Fibroblast of the conjunctiva (primary cell): Measurements from ENCODE around the gene TENT5C.
"Not testable (repeated sequence)": the region's sequence is repeated elsewhere in the genome, so short reads cannot be mapped to it uniquely, and the experiment has no call there.

ENCODE experiments used
- DNase-seq: peaks from one replicate; pipeline ENCODE4 v3.0.0-alpha.2; 2010; ENCODE audit warnings: low read depth

The TENT5C gene

DNA sequence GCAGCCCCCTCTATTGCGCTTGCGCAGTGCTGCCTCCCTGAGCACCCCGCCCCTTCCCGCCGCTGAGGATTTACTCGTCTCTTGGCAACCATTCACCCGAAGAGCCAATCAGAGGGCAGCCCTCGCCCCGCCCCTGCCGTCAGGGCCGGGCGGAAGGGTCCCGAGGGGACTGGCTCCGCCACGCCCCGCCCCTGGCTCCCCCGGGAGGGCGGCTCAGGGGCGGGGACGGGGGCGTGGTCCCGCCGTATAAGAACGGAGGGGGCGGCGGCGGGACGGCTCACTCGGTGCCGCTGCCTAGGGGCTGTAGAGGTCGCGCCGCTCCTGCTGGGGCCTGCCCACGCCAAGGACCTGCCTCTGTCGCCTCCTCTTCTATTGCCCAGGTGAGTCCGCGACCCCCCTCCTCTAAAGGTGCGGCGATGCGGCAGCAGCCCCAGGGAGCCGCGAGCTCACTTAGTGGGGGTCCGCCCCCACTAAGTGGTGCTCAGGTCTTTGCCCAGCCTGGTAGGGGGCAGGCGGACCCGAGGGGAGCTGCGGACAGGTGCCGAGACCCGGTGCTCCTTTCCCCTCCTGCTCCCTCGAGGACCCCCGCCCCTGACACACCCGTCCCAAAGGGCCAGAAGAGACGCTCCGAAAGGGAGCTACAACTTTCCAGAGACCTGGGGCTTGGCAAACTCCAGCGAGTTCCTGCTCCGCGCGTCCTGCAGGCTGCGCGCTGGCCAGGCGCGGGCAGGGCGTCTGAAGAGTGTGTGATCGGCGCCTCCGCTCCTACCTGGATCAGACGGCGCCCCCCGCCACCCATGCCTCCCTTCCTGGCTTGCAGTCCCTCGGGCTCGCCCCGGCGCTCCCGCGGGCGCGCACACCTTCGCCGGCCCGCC lies at the start of gene TENT5C:
TSS of gene TENT5C (plus strand) at position 275 of the 875 bp plus-strand sequence. CDS start 16,821 bp downstream, outside the sequence.
- peak; percentile 91 for DNase-seq

DNA sequence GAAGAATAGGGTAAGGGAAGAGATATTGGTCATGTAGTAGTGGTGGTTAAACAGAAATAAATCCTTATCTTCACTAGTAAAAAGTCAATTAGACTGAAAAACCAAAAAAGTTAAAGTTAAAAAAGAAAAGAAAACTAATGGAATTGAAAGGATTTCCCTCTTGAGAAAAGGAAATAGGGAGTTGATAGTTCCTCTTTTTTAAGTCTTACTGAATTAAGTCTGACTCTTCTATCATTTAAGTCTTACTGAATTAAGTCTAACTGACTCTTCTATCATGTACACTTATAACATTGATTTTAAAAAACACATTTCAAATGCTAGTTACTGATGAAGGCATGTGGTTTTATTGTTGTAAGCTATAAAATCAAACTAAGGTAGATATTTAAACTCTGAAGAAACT lies 49.5 kb upstream of the TENT5C start:
- no peak for DNase-seq

DNA sequence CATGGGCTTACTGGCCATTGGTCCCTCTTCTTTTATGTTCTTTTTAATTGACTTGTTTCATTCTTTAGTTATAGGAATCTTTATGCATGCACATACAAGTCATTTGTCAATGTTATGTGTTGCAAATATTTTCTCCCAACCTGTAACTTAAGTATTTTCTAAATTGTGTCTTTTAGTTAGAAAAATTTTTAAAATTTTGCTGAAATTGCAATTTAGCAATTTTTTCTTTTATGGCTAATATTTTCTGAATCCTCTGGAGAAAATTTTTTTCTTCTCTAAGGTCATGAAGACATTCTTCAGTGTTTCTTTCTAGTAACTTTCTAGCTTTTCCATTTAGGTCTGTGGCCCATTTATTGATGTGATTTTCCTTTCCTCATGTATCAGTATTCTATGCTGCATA lies 48.9 kb upstream of the TENT5C start:
- DNase-seq: no peak

DNA sequence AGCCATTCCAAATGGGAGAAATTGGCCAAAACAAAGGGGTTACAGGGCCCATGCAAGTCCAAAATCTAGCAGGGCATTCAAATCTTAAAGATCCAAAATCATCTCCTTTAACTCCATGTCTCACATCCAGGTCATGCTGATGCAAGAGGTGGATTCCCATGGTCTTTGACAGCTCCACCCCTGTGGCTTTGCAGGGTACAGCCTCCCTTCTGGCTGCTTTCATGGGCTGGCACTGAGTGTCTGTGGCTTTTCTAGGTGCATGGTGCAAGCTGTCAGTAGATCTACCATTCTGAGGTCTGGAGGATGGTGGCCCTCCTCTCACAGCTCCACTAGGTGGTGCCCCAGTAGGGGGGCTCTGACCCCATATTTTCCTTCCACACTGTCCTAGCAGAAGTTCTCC lies 47.4 kb upstream of the TENT5C start:
- not testable (repeated sequence) for DNase-seq

DNA sequence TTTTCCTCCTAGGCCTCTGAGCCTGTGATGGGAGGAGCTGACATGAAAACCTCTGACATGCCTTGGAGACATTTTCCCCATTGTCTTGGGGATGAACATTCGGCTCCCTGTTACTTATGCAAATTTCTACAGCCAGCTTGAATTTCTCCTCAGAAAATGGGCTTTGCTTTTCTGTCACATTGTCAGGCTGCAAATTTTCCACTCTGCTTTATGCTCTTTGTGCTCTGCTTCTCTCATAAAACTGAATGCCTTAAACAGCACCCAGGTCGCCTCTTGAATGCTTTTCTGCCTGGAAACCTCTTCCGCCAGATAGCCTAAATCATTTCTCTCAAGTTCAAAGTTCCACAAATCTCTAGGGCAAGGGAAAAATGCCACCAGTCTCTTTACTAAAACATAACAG lies 46.7 kb upstream of the TENT5C start:
- DNase-seq: no peak

DNA sequence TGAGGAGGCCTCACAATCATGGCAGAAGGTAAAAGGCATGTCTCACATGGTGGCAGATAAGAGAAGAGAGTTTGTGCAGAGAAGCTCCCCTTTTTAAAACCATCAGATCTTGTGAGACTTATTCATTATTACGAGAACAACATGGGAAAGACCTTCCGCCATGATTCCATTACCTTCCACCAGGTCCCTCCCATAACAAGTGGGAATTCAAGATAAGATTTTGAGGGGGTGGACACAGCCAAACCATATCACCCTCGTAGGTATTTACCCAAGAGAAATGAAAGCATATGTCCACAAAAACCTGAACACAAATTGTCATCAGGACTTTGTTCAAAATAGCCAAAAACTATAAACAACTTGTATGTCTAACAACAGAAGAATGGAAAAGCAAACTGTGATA lies 45.9 kb upstream of the TENT5C start:
- DNase-seq: no peak

DNA sequence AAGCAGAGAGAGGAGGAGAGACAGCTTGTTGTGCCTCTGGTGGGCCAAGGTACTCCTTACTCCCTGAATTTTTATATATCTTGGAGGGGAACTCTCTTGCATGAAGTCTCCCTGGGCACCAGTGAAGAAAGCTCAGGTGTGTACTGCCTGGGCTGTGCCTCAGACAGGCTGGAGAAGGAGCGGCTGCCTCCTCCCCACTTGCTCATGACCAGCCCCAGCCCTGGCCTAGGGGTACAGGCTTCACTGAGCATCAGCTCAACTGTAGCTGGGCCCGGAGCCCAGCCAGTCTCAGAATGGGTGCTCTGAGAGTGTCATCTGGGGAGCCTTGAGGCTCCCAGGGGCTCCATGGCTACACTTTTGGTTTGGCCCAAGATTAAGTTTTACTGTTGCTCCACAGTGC lies 44.8 kb upstream of the TENT5C start:
- no peak for DNase-seq

DNA sequence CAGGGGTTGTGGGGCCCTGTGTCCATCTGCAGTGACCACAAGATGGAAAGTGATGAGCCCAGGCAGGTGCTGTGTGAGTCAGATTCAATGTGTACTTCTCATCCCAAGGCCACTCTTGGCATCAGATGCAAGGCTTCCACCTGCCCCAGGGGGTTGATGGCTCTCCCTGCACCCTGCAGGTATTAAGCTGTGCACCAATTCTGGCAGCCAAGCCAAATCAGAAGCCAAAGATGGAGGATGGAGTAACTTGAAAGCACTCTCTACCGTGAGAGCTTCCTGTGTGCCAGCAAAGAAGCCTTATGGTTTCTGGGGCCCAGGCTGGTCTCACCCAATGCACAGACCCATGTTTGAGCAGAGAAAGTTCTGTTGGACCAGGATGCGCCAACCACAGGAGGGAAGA lies 44.3 kb upstream of the TENT5C start:
- no peak for DNase-seq

DNA sequence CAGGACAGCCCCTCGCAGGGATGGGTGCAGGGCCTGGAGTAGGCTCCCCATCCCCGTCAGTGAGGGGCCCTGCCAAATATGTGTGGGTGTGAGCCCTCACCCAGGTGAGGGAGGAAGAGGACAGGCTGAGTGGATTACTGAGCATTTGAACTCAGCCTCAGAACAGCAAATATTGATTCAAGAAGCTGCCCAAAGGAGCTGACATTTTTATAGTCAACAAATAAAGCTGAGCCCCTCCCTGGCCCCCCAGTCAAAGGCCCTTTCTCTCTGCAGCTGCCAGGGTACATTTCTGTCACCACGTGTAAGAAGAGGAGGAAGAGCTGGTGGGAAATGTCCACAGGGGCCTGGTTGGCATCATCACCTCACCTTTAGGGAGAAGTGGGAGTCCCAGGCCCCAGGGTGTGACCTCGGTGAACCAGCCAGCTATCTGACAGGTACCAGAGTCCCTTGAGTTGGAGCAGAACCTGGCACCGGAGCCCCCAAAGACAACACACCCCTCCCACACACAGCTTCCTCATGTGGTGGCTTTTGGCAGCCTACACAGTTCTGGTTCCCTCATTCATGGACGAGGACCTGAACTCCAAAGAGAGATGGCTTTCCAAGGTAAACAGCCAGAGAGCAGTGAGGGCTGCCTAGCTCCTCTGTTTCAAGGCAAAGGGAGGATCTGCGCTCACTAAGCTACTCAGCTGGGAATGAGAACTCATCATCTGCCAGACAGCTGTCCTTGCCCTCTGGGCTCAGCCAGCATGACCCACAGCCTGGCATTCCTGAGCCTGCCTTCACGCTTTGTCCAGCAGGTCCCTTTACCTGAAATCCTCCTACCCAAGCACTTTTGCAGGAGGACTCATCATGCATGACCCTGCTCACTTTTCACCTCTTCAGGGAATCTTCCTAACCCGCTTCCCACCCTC lies 43.0 kb upstream of the TENT5C start:
- DNase-seq: no peak

DNA sequence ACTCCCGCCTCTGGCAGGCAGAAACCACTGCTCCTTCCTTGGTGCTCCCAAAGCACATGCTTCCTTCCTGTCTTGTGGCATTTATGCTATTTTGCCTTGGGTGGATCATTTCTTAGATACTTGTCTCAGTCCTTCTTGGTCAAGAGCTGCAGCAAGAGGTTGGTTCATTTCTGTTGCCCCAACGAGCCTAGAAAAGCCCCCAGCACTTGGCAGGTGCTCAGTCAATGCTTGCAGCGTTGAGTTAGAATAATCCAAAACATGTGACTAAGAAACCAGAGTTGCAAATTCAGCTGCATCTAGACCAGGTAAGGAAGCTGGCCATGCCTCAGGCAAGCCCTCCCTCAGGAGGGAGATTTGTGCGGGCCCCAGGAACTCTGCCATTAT lies 42.4 kb upstream of the TENT5C start:
- no peak for DNase-seq

DNA sequence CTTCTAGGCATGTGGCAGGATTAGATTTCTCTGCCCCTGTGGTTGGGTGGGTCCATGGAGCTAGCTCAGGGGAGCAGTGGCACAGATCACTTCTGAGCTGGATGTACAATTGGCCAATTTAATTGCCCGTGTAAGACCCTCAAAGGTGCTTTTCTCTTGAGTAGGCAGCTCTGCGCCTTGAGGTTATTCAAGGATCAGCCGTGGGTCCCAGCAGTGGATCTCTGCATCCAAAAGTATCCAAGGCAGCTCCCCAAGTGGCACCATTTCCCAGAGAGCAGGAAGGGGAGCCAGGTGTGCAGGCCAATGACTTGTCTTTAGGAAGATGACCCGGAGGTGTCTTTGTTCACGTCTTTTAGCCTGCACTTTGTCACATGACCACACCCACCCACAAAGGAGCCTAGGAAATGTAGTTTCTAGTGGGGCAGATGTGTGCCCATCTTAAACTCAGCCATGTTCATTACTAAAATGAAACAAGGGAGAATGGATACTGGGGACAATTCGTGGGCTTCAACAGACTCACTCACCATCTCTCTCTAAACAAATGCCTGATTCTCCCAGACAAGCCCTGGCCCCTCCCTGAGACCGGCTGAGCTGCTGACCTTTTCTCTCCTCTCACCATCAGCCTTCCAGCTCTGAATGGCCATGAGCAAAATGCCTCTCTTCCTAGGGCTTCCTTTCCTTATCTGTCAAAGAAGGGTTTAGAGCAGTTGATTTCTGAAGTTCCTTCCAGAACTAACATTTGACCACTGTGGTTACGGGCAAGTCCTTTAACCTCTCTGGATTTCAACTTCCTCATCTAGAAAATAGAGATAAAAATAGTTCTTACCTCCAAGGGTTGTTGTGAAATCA lies 41.4 kb upstream of the TENT5C start:
- no peak for DNase-seq

DNA sequence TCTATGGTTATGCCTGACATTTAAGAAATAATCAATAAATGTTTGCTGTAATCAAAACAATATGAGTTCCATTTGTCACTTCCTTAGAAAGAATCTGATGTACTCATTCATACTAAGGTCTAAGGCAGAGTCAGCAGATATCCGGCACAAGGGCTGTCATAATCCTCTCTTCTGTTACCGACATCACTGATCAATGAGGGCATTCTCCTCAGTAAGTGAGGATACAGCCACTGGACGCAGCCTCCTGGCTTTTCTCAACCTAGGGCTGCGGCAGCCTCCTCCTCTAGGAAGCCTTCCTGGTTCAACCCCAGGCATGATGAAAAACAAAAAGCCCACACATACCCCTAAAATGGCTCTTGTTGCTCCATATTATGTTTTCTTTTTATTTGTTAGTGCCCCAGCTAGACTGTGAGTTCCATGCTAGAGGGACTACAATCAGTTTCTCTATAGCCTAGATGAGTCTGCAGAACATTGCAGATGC lies 40.7 kb upstream of the TENT5C start:
- no peak for DNase-seq

DNA sequence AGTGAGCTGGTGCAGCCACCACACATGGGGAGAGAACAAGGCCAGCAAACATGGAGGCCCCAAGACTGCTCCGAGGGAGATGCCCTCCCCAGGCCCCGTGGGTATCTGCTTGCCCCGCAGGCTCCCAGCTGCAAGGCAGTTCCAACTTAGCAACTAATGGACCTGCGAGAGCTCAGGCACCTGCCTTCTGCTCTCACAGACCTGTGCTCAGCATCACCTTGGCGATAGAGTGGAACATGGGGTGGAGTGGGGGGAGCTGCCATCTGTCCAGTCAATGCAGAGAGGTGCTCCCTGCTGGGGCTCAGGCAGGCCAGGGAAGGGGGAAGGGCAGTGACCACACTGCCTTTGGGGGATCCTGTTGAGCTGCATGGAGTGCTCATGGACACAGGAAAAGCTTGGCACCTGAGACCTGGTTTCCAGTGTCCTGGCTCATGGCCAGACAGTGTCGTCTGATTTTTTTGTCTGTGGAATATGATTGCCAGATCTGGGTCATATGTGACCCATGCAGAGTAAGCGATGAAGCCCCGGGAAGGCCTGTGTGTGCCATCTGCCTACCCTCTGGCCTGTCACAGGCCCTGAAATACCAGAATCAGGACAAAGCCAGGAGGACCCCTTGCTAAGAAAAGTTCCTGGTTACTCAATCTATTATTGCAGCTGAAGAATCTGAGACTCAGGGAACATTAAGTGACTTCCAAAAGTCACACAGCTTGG lies 39.9 kb upstream of the TENT5C start:
- DNase-seq: no peak

DNA sequence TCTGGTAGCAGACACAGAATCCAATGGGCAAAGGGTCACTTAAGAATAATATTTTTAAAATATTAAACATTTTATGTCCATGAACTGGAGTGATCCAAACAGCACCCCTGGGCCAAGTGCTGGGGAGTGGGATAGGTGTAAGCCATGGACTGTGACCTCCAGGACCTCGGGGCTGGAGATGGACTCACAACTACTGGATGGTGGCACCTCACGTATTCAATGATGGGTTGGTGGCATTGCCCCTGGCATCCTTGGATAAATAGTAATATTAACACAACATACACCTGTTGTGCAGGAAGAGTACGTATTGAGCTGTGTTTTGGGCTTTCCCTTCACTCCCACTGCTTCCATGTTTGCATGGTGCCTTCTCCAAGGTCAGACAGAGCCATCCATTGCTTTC lies 39.3 kb upstream of the TENT5C start:
- no peak for DNase-seq

DNA sequence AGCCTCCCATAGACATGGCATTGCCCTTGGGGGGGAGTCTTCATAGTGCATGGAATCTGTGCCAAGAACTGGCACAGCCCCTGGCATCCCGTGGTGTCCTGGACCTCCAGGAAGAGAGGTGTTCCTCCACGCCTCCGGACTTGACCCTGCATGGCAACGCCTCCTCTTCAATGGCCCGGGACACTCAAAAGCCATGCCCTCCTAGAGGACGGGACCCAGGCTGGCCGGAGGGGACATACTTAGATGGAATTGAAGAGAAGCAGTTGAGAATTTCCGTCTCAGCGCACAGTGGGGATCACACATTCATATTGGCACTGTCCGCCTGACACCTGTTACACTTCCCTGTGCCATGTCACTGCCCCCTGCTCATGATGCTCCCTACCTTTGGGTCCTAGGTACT lies 38.4 kb upstream of the TENT5C start:
- no peak for DNase-seq

DNA sequence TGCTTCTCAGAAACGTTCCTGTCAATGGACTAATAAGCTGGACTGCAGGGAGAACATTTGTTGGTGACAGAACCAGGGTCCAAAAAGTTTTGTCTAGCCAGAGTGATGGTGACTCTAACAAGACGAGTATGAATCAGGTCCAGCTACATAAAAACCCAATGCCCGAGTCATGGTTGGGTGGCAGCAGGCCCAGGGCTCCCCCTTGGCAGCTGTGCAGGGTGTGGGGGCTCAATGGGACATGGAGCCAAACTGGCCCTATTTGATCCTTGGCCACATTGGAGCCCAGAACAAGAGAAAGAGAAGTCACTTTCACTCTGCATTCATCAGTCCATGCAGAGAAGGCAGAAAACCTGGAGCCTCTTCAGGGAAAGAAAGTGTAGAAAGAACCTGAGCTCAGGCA lies 37.9 kb upstream of the TENT5C start:
- DNase-seq: no peak

DNA sequence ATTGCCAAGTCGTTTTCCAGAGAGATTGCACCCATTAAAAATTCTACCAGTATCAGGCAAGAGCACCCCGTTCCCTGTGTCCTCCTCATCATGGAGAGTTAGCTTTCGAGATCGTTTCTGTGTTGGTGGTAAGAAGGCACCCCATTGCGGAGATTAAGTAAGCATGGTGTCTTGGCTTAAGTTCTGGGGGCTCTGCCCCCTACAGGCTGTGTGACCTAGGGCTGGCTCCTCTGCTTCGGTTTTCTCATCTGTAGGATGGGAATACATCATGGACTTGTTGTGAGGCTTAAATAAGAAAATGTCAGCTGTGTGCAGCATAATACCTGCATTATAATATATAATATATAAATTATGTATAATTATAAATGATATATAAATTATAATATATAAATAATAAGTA lies 36.8 kb upstream of the TENT5C start:
- no peak for DNase-seq

DNA sequence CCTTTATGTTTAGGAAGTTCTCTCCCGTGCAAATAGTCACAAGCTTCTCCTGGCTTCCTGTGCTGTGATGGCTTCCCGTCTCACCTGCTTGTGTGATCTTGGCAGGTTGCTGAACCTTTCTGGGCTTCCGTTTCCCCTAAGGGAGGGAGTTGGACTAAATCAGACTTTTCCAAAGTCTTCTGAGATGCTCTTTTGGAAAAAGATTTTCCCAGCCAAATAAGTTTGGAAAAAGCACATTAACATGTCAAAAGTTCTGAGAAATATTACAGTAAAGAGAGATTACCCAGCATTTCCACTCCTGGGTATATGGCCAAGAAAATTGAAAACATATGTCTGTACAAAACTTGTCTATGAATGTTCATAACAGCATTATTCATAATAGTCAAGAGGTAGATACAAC lies 36.0 kb upstream of the TENT5C start:
- DNase-seq: no peak

DNA sequence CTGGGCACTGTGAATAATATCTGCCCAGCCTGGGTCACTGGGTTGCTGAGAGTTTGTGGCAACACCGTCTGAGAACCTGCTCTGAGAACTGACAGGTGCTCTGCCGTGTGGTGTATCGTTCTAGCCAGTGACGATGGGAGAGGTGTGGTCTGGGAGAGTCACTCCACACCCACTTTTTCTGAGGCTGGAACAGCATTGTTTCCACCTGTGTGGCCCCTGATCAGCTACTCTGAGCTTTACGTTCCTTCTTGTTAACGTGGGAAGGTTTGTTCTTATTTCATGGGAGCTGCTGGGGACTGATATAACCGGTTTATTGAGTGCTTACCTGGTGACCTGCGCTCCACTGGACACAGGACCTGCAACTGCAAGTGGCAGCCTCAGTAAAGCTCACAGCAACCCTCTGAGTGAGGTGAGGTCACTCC lies 34.8 kb upstream of the TENT5C start:
- DNase-seq: no peak

DNA sequence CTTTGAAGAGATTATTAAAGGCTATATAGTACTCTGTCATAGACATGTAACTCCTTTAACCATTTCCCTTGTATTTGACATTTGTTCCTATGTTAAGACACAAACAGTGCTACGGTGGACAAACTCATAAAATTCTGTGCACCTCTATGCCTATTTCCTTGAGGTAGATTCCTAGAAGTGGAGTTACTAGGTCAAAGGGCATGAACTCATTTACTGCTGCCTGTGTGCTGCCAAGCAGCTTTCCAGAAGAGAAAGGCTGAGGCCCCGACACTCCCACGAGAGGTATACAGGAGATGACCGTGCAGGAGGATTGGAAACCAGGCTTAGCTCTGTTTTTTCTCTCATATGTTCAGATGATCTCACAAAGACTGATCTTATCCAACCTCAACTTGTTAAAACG lies 34.4 kb upstream of the TENT5C start:
- DNase-seq: no peak

DNA sequence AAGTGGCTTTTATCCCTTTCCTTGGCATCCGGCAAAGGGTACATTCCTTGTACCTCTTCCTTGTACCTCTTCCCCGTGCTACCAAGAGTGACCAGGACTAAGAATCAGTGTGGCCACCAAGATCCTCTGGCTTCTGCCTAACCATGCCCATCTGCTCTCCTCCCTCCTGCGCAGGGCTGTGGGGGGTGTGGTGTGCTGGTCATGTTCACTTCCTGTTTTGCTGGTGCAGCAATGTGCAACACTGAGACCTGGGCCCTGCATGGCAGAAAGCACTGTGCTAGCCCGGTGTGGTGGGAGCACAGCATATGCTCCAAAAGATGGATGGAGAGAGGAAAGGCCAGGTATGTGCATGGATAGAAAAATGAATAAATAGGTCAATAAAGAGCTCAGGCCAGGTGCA lies 33.3 kb upstream of the TENT5C start:
- DNase-seq: no peak
